Esophagus muscularis mucosa (tissue), 4 donors: ENCODE data around the gene NSUN7. TPM values are rescaled to one million over a fixed set of nuclear protein-coding genes. Genes with fewer than 3 reads are reported as not detected.

ENCODE experiments used
- DNase-seq: peaks from one replicate; pipeline ENCODE4 v3.0.0-alpha.2; 2017; ENCODE audit errors: extremely low spot score
- H3K27ac ChIP-seq, 4 donors: fragments of 200-600 bp; sonication (generic); replicated peaks in 1 of 4; 1 replicate in 3 of 4; 2 replicates in 1 of 4; pipeline ENCODE4 v1.5.1; 2016 to 2019; ENCODE audit warnings: mild to moderate bottlenecking in 1 of 4
- H3K27me3 ChIP-seq, 4 donors: fragments of 200-600 bp; sonication (generic); one replicate each; pipeline versions ENCODE4 v1.5.1 to v1.6.0; 2016 to 2019
- H3K36me3 ChIP-seq, 4 donors: fragments of 200-600 bp; sonication (generic); one replicate each; pipeline ENCODE4 v1.5.1; 2016 to 2019
- H3K4me1 ChIP-seq, 4 donors: fragments of 200-600 bp; sonication (generic); one replicate each; pipeline ENCODE4 v1.5.1; 2016 to 2019
- H3K4me3 ChIP-seq, 4 donors: fragments of 200-600 bp; sonication (generic); 1 replicate in 2 of 4; 2 replicates in 2 of 4; pipeline ENCODE4 v1.5.1; 2016 to 2019; ENCODE audit warnings: mild to moderate bottlenecking in 4 of 4, moderate library complexity in 1 of 4
- H3K9me3 ChIP-seq, 4 donors: fragments of 200-600 bp; sonication (generic); 1 replicate in 3 of 4; 2 replicates in 1 of 4; pipeline ENCODE4 v1.5.1; 2016 to 2019
- CTCF ChIP-seq, 3 experiments: fragments of 200-600 bp in 2 of 3; fragments of 450-650 bp in 1 of 3; sonication (generic) in 2 of 3; IDR thresholded peaks; one replicate each; pipeline ENCODE4 v1.5.1; 2017 to 2019; ENCODE audit warnings: antibody characterized with exemption in 3 of 3, mild to moderate bottlenecking in 2 of 3, moderate library complexity in 1 of 3
- EP300 ChIP-seq: sonication (generic); formaldehyde crosslinking; IDR thresholded peaks from one replicate; pipeline ENCODE4 v1.6.1; 2017; ENCODE audit warnings: antibody characterized with exemption
- POLR2A ChIP-seq: fragments of 450-650 bp; IDR thresholded peaks from one replicate; pipeline ENCODE4 v1.6.1; 2017; ENCODE audit warnings: antibody characterized with exemption, moderate library complexity, mild to moderate bottlenecking, low read depth
- POLR2AphosphoS5 ChIP-seq, 2 donors: sonication (generic); formaldehyde crosslinking; IDR thresholded peaks; one replicate each; pipeline ENCODE4 v1.6.1; 2017; ENCODE audit warnings: antibody characterized with exemption in 2 of 2
- WGBS: methylation state at CpG from one replicate; pipeline ENCODE4 v1.1.5; 2018; 5-methylcytosine and 5-hydroxymethylcytosine counted together
- intact Hi-C: fragments of 100-400 bp; cut with DNase I; formaldehyde crosslinking; loops from one replicate; pipeline ENCODE4 v1.15.1; 2023
- total RNA-seq, 4 donors: library from RNA; depleted of rRNA; stranded (reverse); fragments of >200 nt; gene quantifications; one replicate each; pipeline versions ENCODE4 v1.1.0 to v1.2.1, GENCODE V29; 2016

The NSUN7 gene
- total RNA-seq, 4 donors from 2014 or later: 0.83 to 7.1 (median 2.8) TPM

- DNase-seq: no peak
- Histone ChIP-seq H3K27ac (no peak overlapping the region), H3K36me3 (no peaks in the 10 kb centered on the region), H3K27me3 (no peaks in the 10 kb centered on the region), H3K4me1 (no peaks in the 10 kb centered on the region), H3K9me3 (peaks cover 0 to 7% (median 3%) of the 10 kb centered on the region in 4 donors), H3K4me3 (no peak overlapping the region)
- intact Hi-C loops: no loop called here
- WGBS: 86% methylated on average over 2 of the region's 2 CpGs
- TF ChIP-seq POLR2AphosphoS5 (IDR thresholded peaks at IDR 0.05) (no peak), EP300 (no peak)
These were observed 33.1 kb downstream of the NSUN7 start for GRCh38 chr4:40782876-40783275.

- intact Hi-C loops: no loop called here
- Histone ChIP-seq H3K27ac (no peak overlapping the region), H3K27me3 (no peaks in the 10 kb centered on the region), H3K9me3 (no peaks in the 10 kb centered on the region), H3K4me1 (no peaks in the 10 kb centered on the region), H3K36me3 (no peaks in the 10 kb centered on the region), H3K4me3 (no peak overlapping the region)
- no peak for DNase-seq
- 95% methylated on average over 12 of the region's 12 CpGs for WGBS
- no peak for TF ChIP-seq POLR2A
- TF ChIP-seq EP300: no peak
- TF ChIP-seq CTCF (IDR thresholded peaks at IDR 0.05): no peak
- no peak for TF ChIP-seq POLR2AphosphoS5 (IDR thresholded peaks at IDR 0.05)
These were observed 36.0 kb downstream of the NSUN7 start for GRCh38 chr4:40785727-40786126.

- Histone ChIP-seq H3K9me3 (no peaks in the 10 kb centered on the region), H3K27ac (no peak overlapping the region), H3K36me3 (no peaks in the 10 kb centered on the region), H3K4me3 (no peak overlapping the region), H3K27me3 (no peaks in the 10 kb centered on the region), H3K4me1 (no peaks in the 10 kb centered on the region)
- DNase-seq: no peak
- intact Hi-C loops: no loop called here
- WGBS: 77% methylated on average over 2 of the region's 2 CpGs
- no peak for TF ChIP-seq POLR2A
- no peak for TF ChIP-seq POLR2AphosphoS5 (IDR thresholded peaks at IDR 0.05)
These were observed 38.6 kb downstream of the NSUN7 start for GRCh38 chr4:40788331-40788730.

GRCh38 chr4:40789031-40789430, 39.3 kb downstream of the NSUN7 start:
- no peaks in the 10 kb centered on the region for H3K36me3 ChIP-seq
- 55% methylated on average over 1 of the region's 1 CpG for WGBS
- no peak overlapping the region for H3K27ac ChIP-seq
- no peaks in the 10 kb centered on the region for H3K4me1 ChIP-seq
- H3K4me3 ChIP-seq: no peak overlapping the region
- H3K27me3 ChIP-seq: no peaks in the 10 kb centered on the region
- H3K9me3 ChIP-seq: no peaks in the 10 kb centered on the region
- intact Hi-C loops: no loop called here
- DNase-seq: no peak
- TF ChIP-seq POLR2AphosphoS5 (IDR thresholded peaks at IDR 0.05) (no peak), CTCF (IDR thresholded peaks at IDR 0.05) (no peak), POLR2A (no peak), EP300 (no peak)

- WGBS: 96% methylated on average over 3 of the region's 3 CpGs
- Histone ChIP-seq H3K9me3 (no peaks in the 10 kb centered on the region), H3K27ac (no peak overlapping the region), H3K36me3 (no peaks in the 10 kb centered on the region), H3K27me3 (no peaks in the 10 kb centered on the region), H3K4me3 (no peak overlapping the region), H3K4me1 (no peaks in the 10 kb centered on the region)
- intact Hi-C loops: no loop called here
- DNase-seq: no peak
- TF ChIP-seq POLR2AphosphoS5 (IDR thresholded peaks at IDR 0.05): no peak
- TF ChIP-seq POLR2A: no peak
- TF ChIP-seq EP300: no peak
- no peak for TF ChIP-seq CTCF (IDR thresholded peaks at IDR 0.05)
These were observed 40.0 kb downstream of the NSUN7 start for GRCh38 chr4:40789771-40790170.

GRCh38 chr4:40800064-40800463, 50.3 kb downstream of the NSUN7 start:
- DNase-seq: no peak
- TF ChIP-seq POLR2A (no peak), POLR2AphosphoS5 (IDR thresholded peaks at IDR 0.05) (no peak), CTCF (IDR thresholded peaks at IDR 0.05) (no peak), EP300 (no peak)
- no peaks in the 10 kb centered on the region for H3K27me3 ChIP-seq
- intact Hi-C loops: no loop called here
- no peak overlapping the region for H3K4me3 ChIP-seq
- H3K4me1 ChIP-seq: no peaks in the 10 kb centered on the region
- no peak overlapping the region for H3K27ac ChIP-seq
- H3K36me3 ChIP-seq: no peaks in the 10 kb centered on the region
- no peaks in the 10 kb centered on the region for H3K9me3 ChIP-seq
- 81% methylated on average over 3 of the region's 3 CpGs for whole genome bisulfite sequencing
